K562 (cell line): Measurements from ENCODE around the gene ENTR1. TPM values are rescaled to one million over a fixed set of nuclear protein-coding genes. Genes with fewer than 3 reads are reported as not detected.

Experiments
- DNMT1 ChIP-seq: fragments of 450-650 bp; IDR thresholded peaks from 2 replicates; pipeline ENCODE4 v1.6.1; 2016; ENCODE audit warnings: antibody characterized with exemption, mild to moderate bottlenecking
- POLR2A ChIP-seq: fragments of 450-650 bp; conservative IDR thresholded peaks from 2 replicates; pipeline ENCODE4 v1.6.1; 2016
- SMARCB1 ChIP-seq: IDR thresholded peaks from 2 replicates; pipeline ENCODE4 v1.6.1; 2011; ENCODE audit warnings: improper control_type of control experiment, low read depth; ENCODE audit not compliant: insufficient read length
- TAL1 ChIP-seq: fragments of 450-650 bp; IDR thresholded peaks from 2 replicates; pipeline ENCODE4 v1.6.1; 2016; ENCODE audit warnings: mild to moderate bottlenecking
- ZBED1 ChIP-seq: IDR thresholded peaks from 2 replicates; pipeline ENCODE4 v1.6.1; 2014
- ZKSCAN1 ChIP-seq: fragments of 150-350 bp; IDR thresholded peaks from 2 replicates; pipeline ENCODE4 v1.6.1; 2016; ENCODE audit warnings: low read depth, low read length
- ZNF785 ChIP-seq: fragments of 250-450 bp; sonication (Bioruptor Pico); IDR thresholded peaks from 2 replicates; pipeline ENCODE4 v1.4.0; 2020; ENCODE audit warnings: mild to moderate bottlenecking
- polyA plus RNA-seq, 8 experiments: library from polyadenylated mRNA; depleted of rRNA in 4 of 8; stranded (reverse) in 5 of 8; unstranded in 3 of 8; fragments of >200 nt; fragmentation: Nextera tagmentation in 2 of 8; fragmentation: Illumina TruSeq in 1 of 8; extraction: Ambion mirVana in 2 of 8; extraction: Trizol in 1 of 8; gene quantifications; 2 replicates each; pipeline versions ENCODE4 v1.2.1 to v1.2.3, GENCODE V29; 2011 to 2014; ENCODE audit warnings: inconsistent platforms in 1 of 8, missing spikeins in 1 of 8
- total RNA-seq, 7 experiments: library from RNA; depleted of rRNA in 6 of 7; stranded (reverse); fragments of >200 nt in 6 of 7; fragmentation: Illumina TruSeq in 2 of 7; extraction: Trizol in 2 of 7; gene quantifications; 2 replicates each; pipeline versions ENCODE4 v1.2.1 to v1.2.3, GENCODE V29; 2011 to 2021; ENCODE audit warnings: low replicate concordance in 1 of 7
- TF ChIP-seq, protein P1 (sequence below): sonication (generic); formaldehyde crosslinking; IDR thresholded peaks from 2 replicates; pipeline ENCODE4 v1.8.1; 2023; ENCODE audit warnings: mild to moderate bottlenecking, missing genetic modification reagents
- TF ChIP-seq, protein P2 (sequence below): fragments of 250-450 bp; sonication (Bioruptor Pico); IDR thresholded peaks from 2 replicates; pipeline ENCODE4 v1.8.0; 2021; ENCODE audit warnings: moderate library complexity, mild to moderate bottlenecking, inconsistent platforms
- TF ChIP-seq, protein P3 (sequence below): sonication (generic); formaldehyde crosslinking; IDR thresholded peaks from 2 replicates; pipeline ENCODE4 v1.8.0; 2022; ENCODE audit warnings: mild to moderate bottlenecking, missing genetic modification reagents
- TF ChIP-seq, protein P4 (sequence below): sonication (generic); formaldehyde crosslinking; IDR thresholded peaks from 2 replicates; pipeline ENCODE4 v1.8.1; 2023; ENCODE audit warnings: mild to moderate bottlenecking, missing genetic modification reagents
- TF ChIP-seq, protein P5 (sequence below): sonication (generic); formaldehyde crosslinking; IDR thresholded peaks from 2 replicates; pipeline ENCODE4 v1.8.0; 2022; ENCODE audit warnings: mild to moderate bottlenecking, missing genetic modification reagents
- TF ChIP-seq, protein P6 (sequence below): fragments of 450-650 bp; formaldehyde crosslinking; IDR thresholded peaks from 2 replicates; pipeline ENCODE4 v1.4.0; 2020; ENCODE audit warnings: mild to moderate bottlenecking, moderate library complexity
- TF ChIP-seq, protein P7 (sequence below): fragments of 250-450 bp; sonication (Bioruptor Pico); IDR thresholded peaks from 2 replicates; pipeline ENCODE4 v1.5.0; 2020; ENCODE audit warnings: mild to moderate bottlenecking, borderline replicate concordance

Gene ENTR1
- total and polyA plus RNA-seq, 9 of the 15 experiments (the other 6 are each of a cell fraction or from before 2014, with no cell fraction given), result 6.7 to 106 (median 72.6) TPM

DNA sequence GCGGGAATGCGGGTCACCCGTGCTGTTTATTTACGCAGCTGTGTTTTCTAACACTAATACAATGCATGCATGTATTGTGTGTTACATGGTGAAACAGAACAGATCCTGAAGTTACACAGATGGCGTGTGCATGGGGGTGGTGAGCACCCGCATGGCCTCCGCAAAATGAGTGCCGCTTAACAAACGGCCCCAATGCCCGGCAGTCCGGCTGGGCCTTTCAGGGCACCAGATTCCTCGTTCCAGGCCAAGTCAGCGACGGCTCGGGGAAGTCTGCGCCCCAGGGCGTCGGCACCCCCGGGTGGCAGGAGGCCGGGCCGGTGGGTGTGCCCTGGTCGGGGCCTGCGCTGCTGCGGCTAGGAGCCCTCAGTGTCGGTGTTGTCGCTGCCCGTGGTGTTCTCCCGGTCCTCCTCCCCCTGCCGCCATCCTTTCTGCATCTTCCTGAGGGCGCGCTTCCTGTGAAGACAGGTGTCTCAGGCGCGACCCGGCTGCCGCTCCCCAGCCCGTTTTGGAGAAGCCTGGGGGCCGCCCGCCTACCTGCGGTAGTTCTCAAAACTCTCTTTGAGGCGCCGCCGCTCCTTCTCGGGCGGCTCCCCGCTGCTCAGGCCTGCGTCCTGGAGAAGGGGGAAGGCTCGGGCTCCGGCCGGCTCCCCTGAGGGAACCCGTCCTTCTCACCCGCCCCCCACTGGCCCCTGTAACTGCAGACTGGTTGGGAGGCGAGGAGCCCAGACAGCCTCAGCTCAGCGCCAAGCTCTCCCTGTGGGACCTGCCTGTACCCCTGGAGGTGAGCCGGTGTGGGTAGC is 46.3 kb downstream of the ENTR1 start (continued):
- TF ChIP-seq, protein P1, sequence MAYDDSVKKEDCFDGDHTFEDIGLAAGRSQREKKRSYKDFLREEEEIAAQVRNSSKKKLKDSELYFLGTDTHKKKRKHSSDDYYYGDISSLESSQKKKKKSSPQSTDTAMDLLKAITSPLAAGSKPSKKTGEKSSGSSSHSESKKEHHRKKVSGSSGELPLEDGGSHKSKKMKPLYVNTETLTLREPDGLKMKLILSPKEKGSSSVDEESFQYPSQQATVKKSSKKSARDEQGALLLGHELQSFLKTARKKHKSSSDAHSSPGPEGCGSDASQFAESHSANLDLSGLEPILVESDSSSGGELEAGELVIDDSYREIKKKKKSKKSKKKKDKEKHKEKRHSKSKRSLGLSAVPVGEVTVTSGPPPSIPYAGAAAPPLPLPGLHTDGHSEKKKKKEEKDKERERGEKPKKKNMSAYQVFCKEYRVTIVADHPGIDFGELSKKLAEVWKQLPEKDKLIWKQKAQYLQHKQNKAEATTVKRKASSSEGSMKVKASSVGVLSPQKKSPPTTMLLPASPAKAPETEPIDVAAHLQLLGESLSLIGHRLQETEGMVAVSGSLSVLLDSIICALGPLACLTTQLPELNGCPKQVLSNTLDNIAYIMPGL, result no peak
- TF ChIP-seq DNMT1, result 0 out of 2 replicates have a peak, but pooled peaks have one; percentile 80
- TF ChIP-seq ZBED1, result no peak
- TF ChIP-seq, protein P2, sequence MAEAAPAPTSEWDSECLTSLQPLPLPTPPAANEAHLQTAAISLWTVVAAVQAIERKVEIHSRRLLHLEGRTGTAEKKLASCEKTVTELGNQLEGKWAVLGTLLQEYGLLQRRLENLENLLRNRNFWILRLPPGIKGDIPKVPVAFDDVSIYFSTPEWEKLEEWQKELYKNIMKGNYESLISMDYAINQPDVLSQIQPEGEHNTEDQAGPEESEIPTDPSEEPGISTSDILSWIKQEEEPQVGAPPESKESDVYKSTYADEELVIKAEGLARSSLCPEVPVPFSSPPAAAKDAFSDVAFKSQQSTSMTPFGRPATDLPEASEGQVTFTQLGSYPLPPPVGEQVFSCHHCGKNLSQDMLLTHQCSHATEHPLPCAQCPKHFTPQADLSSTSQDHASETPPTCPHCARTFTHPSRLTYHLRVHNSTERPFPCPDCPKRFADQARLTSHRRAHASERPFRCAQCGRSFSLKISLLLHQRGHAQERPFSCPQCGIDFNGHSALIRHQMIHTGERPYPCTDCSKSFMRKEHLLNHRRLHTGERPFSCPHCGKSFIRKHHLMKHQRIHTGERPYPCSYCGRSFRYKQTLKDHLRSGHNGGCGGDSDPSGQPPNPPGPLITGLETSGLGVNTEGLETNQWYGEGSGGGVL, result no peak
- no peak for TF ChIP-seq ZNF785 (CRISPR knock-in tag)
- TF ChIP-seq, protein P3, sequence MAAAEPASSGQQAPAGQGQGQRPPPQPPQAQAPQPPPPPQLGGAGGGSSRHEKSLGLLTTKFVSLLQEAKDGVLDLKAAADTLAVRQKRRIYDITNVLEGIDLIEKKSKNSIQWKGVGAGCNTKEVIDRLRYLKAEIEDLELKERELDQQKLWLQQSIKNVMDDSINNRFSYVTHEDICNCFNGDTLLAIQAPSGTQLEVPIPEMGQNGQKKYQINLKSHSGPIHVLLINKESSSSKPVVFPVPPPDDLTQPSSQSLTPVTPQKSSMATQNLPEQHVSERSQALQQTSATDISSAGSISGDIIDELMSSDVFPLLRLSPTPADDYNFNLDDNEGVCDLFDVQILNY (CRISPR knock-in tag), result no peak; the same call in 1 of the 2 replicates
- no peak for TF ChIP-seq SMARCB1
- TF ChIP-seq, protein P4, sequence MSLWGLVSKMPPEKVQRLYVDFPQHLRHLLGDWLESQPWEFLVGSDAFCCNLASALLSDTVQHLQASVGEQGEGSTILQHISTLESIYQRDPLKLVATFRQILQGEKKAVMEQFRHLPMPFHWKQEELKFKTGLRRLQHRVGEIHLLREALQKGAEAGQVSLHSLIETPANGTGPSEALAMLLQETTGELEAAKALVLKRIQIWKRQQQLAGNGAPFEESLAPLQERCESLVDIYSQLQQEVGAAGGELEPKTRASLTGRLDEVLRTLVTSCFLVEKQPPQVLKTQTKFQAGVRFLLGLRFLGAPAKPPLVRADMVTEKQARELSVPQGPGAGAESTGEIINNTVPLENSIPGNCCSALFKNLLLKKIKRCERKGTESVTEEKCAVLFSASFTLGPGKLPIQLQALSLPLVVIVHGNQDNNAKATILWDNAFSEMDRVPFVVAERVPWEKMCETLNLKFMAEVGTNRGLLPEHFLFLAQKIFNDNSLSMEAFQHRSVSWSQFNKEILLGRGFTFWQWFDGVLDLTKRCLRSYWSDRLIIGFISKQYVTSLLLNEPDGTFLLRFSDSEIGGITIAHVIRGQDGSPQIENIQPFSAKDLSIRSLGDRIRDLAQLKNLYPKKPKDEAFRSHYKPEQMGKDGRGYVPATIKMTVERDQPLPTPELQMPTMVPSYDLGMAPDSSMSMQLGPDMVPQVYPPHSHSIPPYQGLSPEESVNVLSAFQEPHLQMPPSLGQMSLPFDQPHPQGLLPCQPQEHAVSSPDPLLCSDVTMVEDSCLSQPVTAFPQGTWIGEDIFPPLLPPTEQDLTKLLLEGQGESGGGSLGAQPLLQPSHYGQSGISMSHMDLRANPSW (CRISPR knock-in tag), result no peak
- TF ChIP-seq, protein P5, sequence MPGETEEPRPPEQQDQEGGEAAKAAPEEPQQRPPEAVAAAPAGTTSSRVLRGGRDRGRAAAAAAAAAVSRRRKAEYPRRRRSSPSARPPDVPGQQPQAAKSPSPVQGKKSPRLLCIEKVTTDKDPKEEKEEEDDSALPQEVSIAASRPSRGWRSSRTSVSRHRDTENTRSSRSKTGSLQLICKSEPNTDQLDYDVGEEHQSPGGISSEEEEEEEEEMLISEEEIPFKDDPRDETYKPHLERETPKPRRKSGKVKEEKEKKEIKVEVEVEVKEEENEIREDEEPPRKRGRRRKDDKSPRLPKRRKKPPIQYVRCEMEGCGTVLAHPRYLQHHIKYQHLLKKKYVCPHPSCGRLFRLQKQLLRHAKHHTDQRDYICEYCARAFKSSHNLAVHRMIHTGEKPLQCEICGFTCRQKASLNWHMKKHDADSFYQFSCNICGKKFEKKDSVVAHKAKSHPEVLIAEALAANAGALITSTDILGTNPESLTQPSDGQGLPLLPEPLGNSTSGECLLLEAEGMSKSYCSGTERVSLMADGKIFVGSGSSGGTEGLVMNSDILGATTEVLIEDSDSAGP (CRISPR knock-in tag), result no peak
- TF ChIP-seq, protein P6, sequence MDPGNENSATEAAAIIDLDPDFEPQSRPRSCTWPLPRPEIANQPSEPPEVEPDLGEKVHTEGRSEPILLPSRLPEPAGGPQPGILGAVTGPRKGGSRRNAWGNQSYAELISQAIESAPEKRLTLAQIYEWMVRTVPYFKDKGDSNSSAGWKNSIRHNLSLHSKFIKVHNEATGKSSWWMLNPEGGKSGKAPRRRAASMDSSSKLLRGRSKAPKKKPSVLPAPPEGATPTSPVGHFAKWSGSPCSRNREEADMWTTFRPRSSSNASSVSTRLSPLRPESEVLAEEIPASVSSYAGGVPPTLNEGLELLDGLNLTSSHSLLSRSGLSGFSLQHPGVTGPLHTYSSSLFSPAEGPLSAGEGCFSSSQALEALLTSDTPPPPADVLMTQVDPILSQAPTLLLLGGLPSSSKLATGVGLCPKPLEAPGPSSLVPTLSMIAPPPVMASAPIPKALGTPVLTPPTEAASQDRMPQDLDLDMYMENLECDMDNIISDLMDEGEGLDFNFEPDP (CRISPR knock-in tag), result no peak
- TF ChIP-seq, protein P7, sequence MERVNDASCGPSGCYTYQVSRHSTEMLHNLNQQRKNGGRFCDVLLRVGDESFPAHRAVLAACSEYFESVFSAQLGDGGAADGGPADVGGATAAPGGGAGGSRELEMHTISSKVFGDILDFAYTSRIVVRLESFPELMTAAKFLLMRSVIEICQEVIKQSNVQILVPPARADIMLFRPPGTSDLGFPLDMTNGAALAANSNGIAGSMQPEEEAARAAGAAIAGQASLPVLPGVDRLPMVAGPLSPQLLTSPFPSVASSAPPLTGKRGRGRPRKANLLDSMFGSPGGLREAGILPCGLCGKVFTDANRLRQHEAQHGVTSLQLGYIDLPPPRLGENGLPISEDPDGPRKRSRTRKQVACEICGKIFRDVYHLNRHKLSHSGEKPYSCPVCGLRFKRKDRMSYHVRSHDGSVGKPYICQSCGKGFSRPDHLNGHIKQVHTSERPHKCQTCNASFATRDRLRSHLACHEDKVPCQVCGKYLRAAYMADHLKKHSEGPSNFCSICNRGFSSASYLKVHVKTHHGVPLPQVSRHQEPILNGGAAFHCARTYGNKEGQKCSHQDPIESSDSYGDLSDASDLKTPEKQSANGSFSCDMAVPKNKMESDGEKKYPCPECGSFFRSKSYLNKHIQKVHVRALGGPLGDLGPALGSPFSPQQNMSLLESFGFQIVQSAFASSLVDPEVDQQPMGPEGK (CRISPR knock-in tag), result no peak
- TF ChIP-seq TAL1, result no peak
- TF ChIP-seq ZKSCAN1, result no peak
- TF ChIP-seq POLR2A, result peak; percentile 17
